ENCODE data around the gene STPG2.

GRCh38 chr4:98030059-98030458 lies 113.2 kb downstream of the STPG2 start:
- TF ChIP-seq GATA3 (IDR thresholded peaks at IDR 0.05; ENCODE audit: low read depth, low read length): peak; percentile 69
- TF ChIP-seq GATA2 (IDR thresholded peaks at IDR 0.05; ENCODE audit: low read depth, low read length): peak; percentile 36; the same call in 1 of the 2 replicates

Measured in SH-SY5Y (cell line).